Measurements from ENCODE around the gene MOB3B.

Gene MOB3B

DNA sequence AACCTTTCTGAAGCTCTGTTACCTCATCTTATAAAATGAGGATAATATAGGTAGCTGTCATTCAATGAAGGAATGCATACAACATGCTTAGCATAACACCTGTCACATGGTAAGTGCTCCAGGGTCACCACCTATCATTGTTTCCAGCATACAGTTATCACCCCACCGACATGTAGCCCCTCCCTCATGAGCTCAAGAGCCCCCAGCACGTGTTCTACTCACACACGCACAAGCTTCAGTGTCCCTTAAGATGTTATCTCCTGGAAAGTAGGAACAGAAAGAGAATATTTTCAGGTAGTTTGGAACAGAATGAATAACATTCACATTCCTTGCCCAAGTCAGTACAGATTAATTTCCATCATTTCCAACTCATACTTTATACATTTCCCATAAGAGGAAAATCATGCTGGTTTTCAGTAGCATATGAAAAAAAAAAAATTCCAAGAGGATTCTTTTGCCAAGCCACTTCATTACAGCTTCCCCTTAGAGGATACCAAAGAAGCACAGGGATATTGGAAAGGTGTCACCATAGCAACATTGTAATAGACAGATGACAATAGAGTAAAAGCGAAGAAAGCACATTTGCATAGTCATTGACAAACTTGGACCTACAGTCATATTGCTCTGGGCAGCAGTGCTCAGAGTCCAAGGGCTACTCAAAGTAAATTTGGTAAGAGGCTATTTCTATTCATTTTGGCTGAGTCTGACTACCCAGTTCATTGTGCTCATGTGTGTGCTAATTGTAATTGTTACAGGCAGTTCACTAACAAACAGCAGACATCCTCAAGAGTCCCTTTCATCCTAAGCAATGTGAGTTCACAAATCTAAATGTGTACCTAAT lies 1.5 kb upstream of the MOB3B start:
- no peak overlapping the region for H3K18ac ChIP-seq (ENCODE audit: low read length)
- H2BK12ac ChIP-seq (ENCODE audit: low read length), result no peak overlapping the region
- peaks cover 20% of the 10 kb centered on the region for H3K79me1 ChIP-seq (ENCODE audit: low read length)
- H2AFZ ChIP-seq (ENCODE audit: insufficient read depth, low read length, poor library complexity), result no peak overlapping the region
- H3K4ac ChIP-seq (ENCODE audit: low read depth, low read length), result no peak overlapping the region
- no peak overlapping the region for H3K4me2 ChIP-seq (ENCODE audit: low read length)
- peaks cover 2 to 15% of the 10 kb centered on the region in 2 experiments for H3K4me1 ChIP-seq (ENCODE audit: control insufficient read depth in 1 of 2, insufficient read depth in 2 of 2, low read length in 2 of 2)
- H4K91ac ChIP-seq (ENCODE audit: low read depth, low read length), result no peak overlapping the region
- no peak overlapping the region for H3K14ac ChIP-seq (ENCODE audit: low read length)
- WGBS (ENCODE audit: extremely low coverage, insufficient coverage, insufficient read length), result no CpG with 5 or more reads among the region's 4 CpGs
- H3K27ac ChIP-seq (ENCODE audit: low read depth, low read length), result no peak overlapping the region
- no peak overlapping the region for H3K9ac ChIP-seq (ENCODE audit: low read length)
- H2BK120ac ChIP-seq (ENCODE audit: insufficient read depth, low read length, poor library complexity), result no peak overlapping the region
- no peak overlapping the region for H3K23ac ChIP-seq (ENCODE audit: low read length)
- H4K12ac ChIP-seq (ENCODE audit: low read depth, low read length), result no peak overlapping the region
- no peak overlapping the region for H4K8ac ChIP-seq (ENCODE audit: low read depth, low read length)
- peak in 1 of 2 donors; percentile 20 for DNase-seq
- no peak overlapping the region for H2BK5ac ChIP-seq (ENCODE audit: low read depth, low read length, poor library complexity)
- no peaks in the 10 kb centered on the region for H3K36me3 ChIP-seq (ENCODE audit: control insufficient read depth in 1 of 2, insufficient read depth in 2 of 2, low read length in 2 of 2)
- H3K27me3 ChIP-seq (ENCODE audit: insufficient read depth, low read length), result no peaks in the 10 kb centered on the region
- H3K9me3 ChIP-seq (ENCODE audit: insufficient read depth, low read depth, low read length), result no peaks in the 10 kb centered on the region
- H3K4me3 ChIP-seq (ENCODE audit: low read depth, low read length), result no peak overlapping the region
- peaks cover 9% of the 10 kb centered on the region for H3K79me2 ChIP-seq (ENCODE audit: control insufficient read depth, insufficient read depth, low read length, poor library complexity)
- no peak overlapping the region for H2AK5ac ChIP-seq (ENCODE audit: low read length)

DNA sequence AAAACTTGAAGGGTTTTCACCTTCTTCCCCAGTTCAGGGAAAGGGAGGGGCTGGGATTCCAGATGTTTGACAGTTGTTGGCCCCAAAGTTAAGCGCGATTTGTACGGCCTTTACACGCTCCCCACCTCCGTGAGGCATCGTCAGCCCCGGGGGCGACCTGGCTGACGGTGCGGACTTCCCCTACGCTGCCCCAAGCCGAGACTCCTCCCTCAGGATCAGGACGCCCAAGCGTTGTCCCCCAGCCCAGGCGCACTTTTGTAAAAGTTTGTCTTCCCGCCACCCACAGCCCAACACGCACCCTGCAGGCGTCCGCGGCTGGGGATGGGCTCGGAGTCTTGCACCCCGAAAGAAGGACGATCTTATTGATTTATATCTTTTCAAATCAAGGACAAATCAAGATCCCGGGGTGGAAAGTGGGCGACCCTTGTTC lies 713 bp downstream of the MOB3B start:
- DNase-seq, result peak; percentile 84 to 85
- Histone ChIP-seq H2BK12ac (ENCODE audit: low read length) (peak overlapping the region; percentile 82), H3K36me3 (ENCODE audit: control insufficient read depth in 1 of 2, insufficient read depth in 2 of 2, low read length in 2 of 2) (no peaks in the 10 kb centered on the region), H3K4ac (ENCODE audit: low read depth, low read length) (peak overlapping the region; percentile 91), H3K27me3 (ENCODE audit: insufficient read depth, low read length) (no peaks in the 10 kb centered on the region), H3K18ac (ENCODE audit: low read length) (peak overlapping the region; percentile 94), H3K23ac (ENCODE audit: low read length) (no peak overlapping the region), H3K9ac (ENCODE audit: low read length) (peak overlapping the region; percentile 87), H2BK120ac (ENCODE audit: insufficient read depth, low read length, poor library complexity) (peak overlapping the region; percentile 95), H4K8ac (ENCODE audit: low read depth, low read length) (peak overlapping the region; percentile 52), H3K4me1 (ENCODE audit: control insufficient read depth in 1 of 2, insufficient read depth in 2 of 2, low read length in 2 of 2) (peaks cover 2 to 12% of the 10 kb centered on the region in 2 experiments), H3K4me3 (ENCODE audit: low read depth, low read length) (peak overlapping the region; percentile 91), H3K9me3 (ENCODE audit: insufficient read depth, low read depth, low read length) (no peaks in the 10 kb centered on the region), H3K79me2 (ENCODE audit: control insufficient read depth, insufficient read depth, low read length, poor library complexity) (peaks cover 9% of the 10 kb centered on the region), H2AK5ac (ENCODE audit: low read length) (peak overlapping the region; percentile 70), H4K12ac (ENCODE audit: low read depth, low read length) (peak overlapping the region; percentile 92), H2BK5ac (ENCODE audit: low read depth, low read length, poor library complexity) (peak overlapping the region; percentile 80), H2AFZ (ENCODE audit: insufficient read depth, low read length, poor library complexity) (peak overlapping the region; percentile 35), H3K4me2 (ENCODE audit: low read length) (peak overlapping the region; percentile 98), H3K14ac (ENCODE audit: low read length) (peak overlapping the region; percentile 92), H3K79me1 (ENCODE audit: low read length) (peaks cover 20% of the 10 kb centered on the region), H3K27ac (ENCODE audit: low read depth, low read length) (peak overlapping the region; percentile 89), H4K91ac (ENCODE audit: low read depth, low read length) (peak overlapping the region; percentile 90)
- no CpG with 5 or more reads among the region's 25 CpGs for WGBS (ENCODE audit: extremely low coverage, insufficient coverage, insufficient read length)

DNA sequence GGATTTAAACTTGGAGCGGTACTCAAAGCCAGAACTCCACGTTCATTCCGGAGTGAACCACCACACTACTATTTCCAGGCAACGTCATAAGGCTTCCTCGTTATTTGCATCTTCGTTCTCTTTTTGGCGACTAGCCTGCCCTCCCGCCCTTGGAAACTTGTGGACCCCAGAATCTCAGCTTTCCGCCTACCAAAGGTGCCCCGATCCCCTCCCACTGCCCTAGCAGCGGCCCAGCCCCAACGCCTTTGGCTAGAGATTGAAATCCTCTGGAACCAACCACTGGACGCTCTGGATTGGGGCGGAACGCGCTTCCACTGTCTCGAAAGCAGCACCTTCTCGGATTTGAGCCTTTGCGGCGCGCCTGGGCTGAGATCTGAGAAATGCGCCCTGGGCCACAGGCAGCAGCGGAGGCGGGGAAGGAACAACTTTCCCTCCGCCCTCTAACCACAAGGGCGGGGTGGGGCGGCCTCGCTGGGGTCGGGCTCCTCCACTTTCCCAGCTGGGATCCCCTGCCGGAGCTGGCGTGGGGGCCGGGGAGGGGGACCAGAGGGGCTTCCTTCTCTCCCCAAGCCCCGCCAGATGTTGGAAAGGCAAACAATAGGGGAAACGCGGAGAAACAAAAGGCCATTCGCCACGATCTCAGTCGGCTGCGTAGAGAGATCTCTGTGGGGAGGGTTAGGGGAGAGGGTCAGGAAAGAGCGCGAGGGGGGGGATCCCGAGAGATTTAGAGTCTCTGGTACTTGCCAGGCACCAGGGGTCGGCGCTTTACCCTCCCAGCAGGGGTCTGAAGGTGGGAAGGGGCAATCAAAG lies 1.3 kb downstream of the MOB3B start:
- Histone ChIP-seq H3K4me2 (ENCODE audit: low read length) (peak overlapping the region; percentile 98), H3K14ac (ENCODE audit: low read length) (peak overlapping the region; percentile 92), H3K18ac (ENCODE audit: low read length) (peak overlapping the region; percentile 94), H2AFZ (ENCODE audit: insufficient read depth, low read length, poor library complexity) (peak overlapping the region; percentile 46), H3K79me2 (ENCODE audit: control insufficient read depth, insufficient read depth, low read length, poor library complexity) (peaks cover 9% of the 10 kb centered on the region), H3K36me3 (ENCODE audit: control insufficient read depth in 1 of 2, insufficient read depth in 2 of 2, low read length in 2 of 2) (no peaks in the 10 kb centered on the region), H2BK5ac (ENCODE audit: low read depth, low read length, poor library complexity) (peak overlapping the region; percentile 80), H4K8ac (ENCODE audit: low read depth, low read length) (peak overlapping the region; percentile 52), H3K27ac (ENCODE audit: low read depth, low read length) (peak overlapping the region; percentile 89), H3K4ac (ENCODE audit: low read depth, low read length) (peak overlapping the region; percentile 91), H3K4me1 (ENCODE audit: control insufficient read depth in 1 of 2, insufficient read depth in 2 of 2, low read length in 2 of 2) (peaks cover 2 to 12% of the 10 kb centered on the region in 2 experiments), H4K91ac (ENCODE audit: low read depth, low read length) (peak overlapping the region; percentile 90), H4K12ac (ENCODE audit: low read depth, low read length) (peak overlapping the region; percentile 92), H3K9me3 (ENCODE audit: insufficient read depth, low read depth, low read length) (no peaks in the 10 kb centered on the region), H3K23ac (ENCODE audit: low read length) (no peak overlapping the region), H2BK12ac (ENCODE audit: low read length) (peak overlapping the region; percentile 82), H2AK5ac (ENCODE audit: low read length) (no peak overlapping the region), H2BK120ac (ENCODE audit: insufficient read depth, low read length, poor library complexity) (peak overlapping the region; percentile 95), H3K9ac (ENCODE audit: low read length) (peak overlapping the region; percentile 87), H3K79me1 (ENCODE audit: low read length) (peaks cover 20% of the 10 kb centered on the region), H3K4me3 (ENCODE audit: low read depth, low read length) (peak overlapping the region; percentile 91), H3K27me3 (ENCODE audit: insufficient read depth, low read length) (no peaks in the 10 kb centered on the region)
- DNase-seq, result peak; percentile 89 to 94
- no CpG with 5 or more reads among the region's 44 CpGs for whole genome bisulfite sequencing (ENCODE audit: extremely low coverage, insufficient coverage, insufficient read length)

GRCh38 chr9:27527702-27528075 lies 1.9 kb downstream of the MOB3B start:
- peak overlapping the region; percentile 25 for H4K8ac ChIP-seq (ENCODE audit: low read depth, low read length)
- WGBS (ENCODE audit: extremely low coverage, insufficient coverage, insufficient read length), result no CpG with 5 or more reads among the region's 8 CpGs
- H3K79me2 ChIP-seq (ENCODE audit: control insufficient read depth, insufficient read depth, low read length, poor library complexity), result peaks cover 9% of the 10 kb centered on the region
- peaks cover 20% of the 10 kb centered on the region for H3K79me1 ChIP-seq (ENCODE audit: low read length)
- H3K4me2 ChIP-seq (ENCODE audit: low read length), result peak overlapping the region; percentile 98
- no peaks in the 10 kb centered on the region for H3K9me3 ChIP-seq (ENCODE audit: insufficient read depth, low read depth, low read length)
- no peaks in the 10 kb centered on the region for H3K27me3 ChIP-seq (ENCODE audit: insufficient read depth, low read length)
- no peaks in the 10 kb centered on the region for H3K36me3 ChIP-seq (ENCODE audit: control insufficient read depth in 1 of 2, insufficient read depth in 2 of 2, low read length in 2 of 2)
- no peak overlapping the region for H4K91ac ChIP-seq (ENCODE audit: low read depth, low read length)
- H3K4me3 ChIP-seq (ENCODE audit: low read depth, low read length), result peak overlapping the region; percentile 69
- no peak overlapping the region for H3K23ac ChIP-seq (ENCODE audit: low read length)
- H2AFZ ChIP-seq (ENCODE audit: insufficient read depth, low read length, poor library complexity), result no peak overlapping the region
- H3K9ac ChIP-seq (ENCODE audit: low read length), result no peak overlapping the region
- H2BK5ac ChIP-seq (ENCODE audit: low read depth, low read length, poor library complexity), result peak overlapping the region; percentile 11
- peak overlapping the region; percentile 89 for H3K27ac ChIP-seq (ENCODE audit: low read depth, low read length)
- H3K4ac ChIP-seq (ENCODE audit: low read depth, low read length), result peak overlapping the region; percentile 47
- peaks cover 2 to 12% of the 10 kb centered on the region in 2 experiments for H3K4me1 ChIP-seq (ENCODE audit: control insufficient read depth in 1 of 2, insufficient read depth in 2 of 2, low read length in 2 of 2)
- no peak overlapping the region for H2BK12ac ChIP-seq (ENCODE audit: low read length)
- no peak overlapping the region for H2AK5ac ChIP-seq (ENCODE audit: low read length)
- no peak overlapping the region for H4K12ac ChIP-seq (ENCODE audit: low read depth, low read length)
- no peak for DNase-seq
- peak overlapping the region; percentile 4 for H3K18ac ChIP-seq (ENCODE audit: low read length)
- H2BK120ac ChIP-seq (ENCODE audit: insufficient read depth, low read length, poor library complexity), result no peak overlapping the region
- H3K14ac ChIP-seq (ENCODE audit: low read length), result no peak overlapping the region

Data from trophoblast cell (in vitro differentiated cells and primary cell).